GM12875 (cell line): ENCODE data around the gene IL1RAPL1.

Experiments used
- H3K4me3 ChIP-seq: one replicate; pipeline ENCODE4 v1.5.1; 2011; ENCODE audit warnings: low read depth, low read length, control low read depth
- CTCF ChIP-seq: IDR thresholded peaks from 2 replicates; pipeline ENCODE4 v1.5.1; 2011; ENCODE audit warnings: low read depth, mild to moderate bottlenecking, control low read depth, inconsistent platforms, low read length, moderate library complexity, borderline replicate concordance; ENCODE audit not compliant: insufficient read depth

IL1RAPL1 gene

GRCh38 chrX:29913647-29914046 lies 1326.4 kb downstream of the IL1RAPL1 start:
- no peak overlapping the region for H3K4me3 ChIP-seq
- TF ChIP-seq CTCF, result no peak

- no peak overlapping the region for H3K4me3 ChIP-seq
- no peak for TF ChIP-seq CTCF
Measured at GRCh38 chrX:29922607-29923006, 1335.4 kb downstream of the IL1RAPL1 start.

- no peak for TF ChIP-seq CTCF
- H3K4me3 ChIP-seq, result no peak overlapping the region
Measured at GRCh38 chrX:29926056-29926455, 1338.8 kb downstream of the IL1RAPL1 start.

- TF ChIP-seq CTCF, result no peak
- H3K4me3 ChIP-seq, result no peak overlapping the region
Measured at GRCh38 chrX:29926659-29927058, 1339.4 kb downstream of the IL1RAPL1 start.

GRCh38 chrX:29935455-29935854 lies 1348.2 kb downstream of the IL1RAPL1 start:
- H3K4me3 ChIP-seq, result no peak overlapping the region
- TF ChIP-seq CTCF, result no peak

GRCh38 chrX:29940750-29941149 lies 1353.5 kb downstream of the IL1RAPL1 start:
- no peak overlapping the region for H3K4me3 ChIP-seq
- TF ChIP-seq CTCF, result no peak

- H3K4me3 ChIP-seq, result no peak overlapping the region
Measured at GRCh38 chrX:29941287-29941686, 1354.0 kb downstream of the IL1RAPL1 start.

More at GRCh38 chrX:29941287-29941686, 1354.0 kb downstream of the IL1RAPL1 start:
- TF ChIP-seq CTCF, result no peak
